ENCODE measurements around the gene KLF16.

GRCh38 chr19:1826557-1827521 lies 36.5 kb downstream of the KLF16 start:
- TF ChIP-seq CTCF (IDR thresholded peaks at IDR 0.05) (no peak), POLR2AphosphoS5 (IDR thresholded peaks at IDR 0.05) (no peak), POLR2A (IDR thresholded peaks at IDR 0.05) (no peak)
